ENCODE results near the gene AMFR. TPM values are rescaled to one million over a fixed set of nuclear protein-coding genes. Genes with fewer than 3 reads are reported as not detected.

The AMFR gene
- total RNA-seq, 1 experiment from 2014 or later, result 75.9 TPM

GRCh38 chr16:56363181-56363716, 62.1 kb downstream of the AMFR start:
- no peak for DNase-seq (ENCODE audit: low spot score)

GRCh38 chr16:56362706-56363105, 62.6 kb downstream of the AMFR start:
- DNase-seq (ENCODE audit: low spot score), result no peak

GRCh38 chr16:56362057-56362655, 63.2 kb downstream of the AMFR start:
- no peak for DNase-seq (ENCODE audit: low spot score)

- no peak for DNase-seq (ENCODE audit: low spot score)
These were observed 65.0 kb downstream of the AMFR start for GRCh38 chr16:56360117-56361008.

- no peak for DNase-seq (ENCODE audit: low spot score)
These were observed 67.5 kb downstream of the AMFR start for GRCh38 chr16:56357765-56358322.

- DNase-seq (ENCODE audit: low spot score), result no peak
These were observed 68.0 kb downstream of the AMFR start for GRCh38 chr16:56357241-56357764.

- DNase-seq (ENCODE audit: low spot score), result peak; percentile 86
These were observed 68.8 kb downstream of the AMFR start for GRCh38 chr16:56356276-56357240.

GRCh38 chr16:56355786-56356275, 69.5 kb downstream of the AMFR start:
- DNase-seq (ENCODE audit: low spot score), result no peak

- no peak for DNase-seq (ENCODE audit: low spot score)
These were observed 70.1 kb downstream of the AMFR start for GRCh38 chr16:56355221-56355620.

- no peak for DNase-seq (ENCODE audit: low spot score)
These were observed 70.6 kb downstream of the AMFR start for GRCh38 chr16:56354746-56355145.

- DNase-seq (ENCODE audit: low spot score), result no peak
These were observed 71.3 kb downstream of the AMFR start for GRCh38 chr16:56354016-56354415.

- DNase-seq (ENCODE audit: low spot score), result no peak
These were observed 72.1 kb downstream of the AMFR start for GRCh38 chr16:56353054-56353921.

- DNase-seq (ENCODE audit: low spot score), result no peak
These were observed 72.8 kb downstream of the AMFR start for GRCh38 chr16:56352351-56353053.

- no peak for DNase-seq (ENCODE audit: low spot score)
These were observed 73.9 kb downstream of the AMFR start for GRCh38 chr16:56351481-56351880.

- DNase-seq (ENCODE audit: low spot score), result no peak
These were observed 74.6 kb downstream of the AMFR start for GRCh38 chr16:56350491-56351405.

- DNase-seq (ENCODE audit: low spot score), result no peak
These were observed 75.6 kb downstream of the AMFR start for GRCh38 chr16:56349711-56350161.

GRCh38 chr16:56349086-56349415, 76.3 kb downstream of the AMFR start:
- DNase-seq (ENCODE audit: low spot score), result no peak
